SU-DHL-6 (cell line): ENCODE measurements around the gene GHDC.

Experiments
- H2AFZ ChIP-seq: fragments of 200-600 bp; sonication (generic); 2 replicates; pipeline ENCODE4 v1.6.1; 2014; ENCODE audit warnings: low read depth, mild to moderate bottlenecking, moderate library complexity, mixed read lengths, antibody characterized with exemption, low read length; ENCODE audit not compliant: severe bottlenecking
- H3F3A ChIP-seq: fragments of 200-600 bp; shearing (Covaris generic); 2 replicates; pipeline ENCODE4 v1.6.0; 2016; ENCODE audit warnings: antibody characterized with exemption, mild to moderate bottlenecking; ENCODE audit not compliant: insufficient read depth
- H3K27ac ChIP-seq: fragments of 200-600 bp; sonication (generic); 2 replicates; pipeline ENCODE4 v1.5.1; 2016; ENCODE audit warnings: low read depth, mild to moderate bottlenecking, low read length, moderate library complexity, mixed read lengths
- H3K27me3 ChIP-seq: fragments of 200-600 bp; sonication (generic), shearing (Covaris generic); 2 replicates; pipeline ENCODE4 v1.6.0; 2014; ENCODE audit warnings: mild to moderate bottlenecking, low read length
- H3K36me3 ChIP-seq: fragments of 200-600 bp; sonication (generic); 2 replicates; pipeline ENCODE4 v1.6.1; 2014; ENCODE audit warnings: mild to moderate bottlenecking, low read length, mixed read lengths
- H3K4me2 ChIP-seq: fragments of 300-600, 200-600 bp; shearing (Covaris generic), sonication (generic); 2 replicates; pipeline ENCODE4 v1.6.0; 2014; ENCODE audit warnings: low read length, low read depth, mild to moderate bottlenecking; ENCODE audit not compliant: poor library complexity, severe bottlenecking
- H3K4me3 ChIP-seq: fragments of 200-600 bp; sonication (generic); 2 replicates; pipeline ENCODE4 v1.5.1; 2014; ENCODE audit warnings: antibody characterized with exemption, low read length, mild to moderate bottlenecking, mixed read lengths; ENCODE audit not compliant: insufficient read depth, poor library complexity, severe bottlenecking
- H3K79me2 ChIP-seq: fragments of 200-600 bp; sonication (generic); 2 replicates; pipeline ENCODE4 v1.6.1; 2014; ENCODE audit warnings: mild to moderate bottlenecking, low read length, moderate library complexity; ENCODE audit not compliant: insufficient read depth
- H3K9ac ChIP-seq: fragments of 200-600 bp; sonication (generic); 2 replicates; pipeline ENCODE4 v1.7.0; 2014; ENCODE audit warnings: mild to moderate bottlenecking, low read length
- H3K9me2 ChIP-seq: fragments of 200-600 bp; sonication (generic); replicated peaks from 2 replicates; pipeline ENCODE4 v1.6.1; 2014; ENCODE audit warnings: low read length; ENCODE audit not compliant: insufficient read depth
- H3K9me3 ChIP-seq: fragments of 200-600 bp; sonication (generic); 2 replicates; pipeline ENCODE4 v1.6.1; 2014; ENCODE audit warnings: low read length, mixed read lengths; ENCODE audit not compliant: insufficient read depth
- H4K20me1 ChIP-seq: fragments of 200-600 bp; sonication (generic); 2 replicates; pipeline ENCODE4 v1.6.1; 2014; ENCODE audit warnings: low read depth, mild to moderate bottlenecking, antibody characterized with exemption, low read length, moderate library complexity, mixed read lengths
- CTCF ChIP-seq: fragments of 200-600 bp; sonication (generic); IDR thresholded peaks from one replicate; pipeline ENCODE4 v1.5.1; 2017; ENCODE audit warnings: antibody characterized with exemption, mild to moderate bottlenecking, low read length, moderate library complexity; ENCODE audit not compliant: insufficient read depth, poor library complexity, severe bottlenecking
- EZH2phosphoT487 ChIP-seq: fragments of 200-600 bp; sonication (generic), shearing (Covaris generic); conservative IDR thresholded peaks from 2 replicates; pipeline ENCODE4 v1.6.1; 2018; ENCODE audit warnings: mild to moderate bottlenecking, antibody characterized with exemption, low read length, moderate library complexity, mixed read lengths

Gene GHDC

GRCh38 chr17:42166196-42166763 is 28.0 kb downstream of the GHDC start:
- Histone ChIP-seq H3K9me3 (no peaks in the 10 kb centered on the region), H4K20me1 (no peaks in the 10 kb centered on the region), H3K9me2 (no peaks in the 10 kb centered on the region), H3F3A (no peaks in the 10 kb centered on the region), H3K27me3 (no peaks in the 10 kb centered on the region), H3K36me3 (no peaks in the 10 kb centered on the region), H3K27ac (no peak overlapping the region), H3K9ac (no peak overlapping the region), H2AFZ (no peak overlapping the region), H3K4me3 (no peak overlapping the region), H3K79me2 (no peaks in the 10 kb centered on the region), H3K4me2 (no peak overlapping the region)
- TF ChIP-seq CTCF (no peak), EZH2phosphoT487 (no peak)

- Histone ChIP-seq H2AFZ (no peak overlapping the region), H3K4me3 (no peak overlapping the region), H3K27me3 (no peaks in the 10 kb centered on the region), H3F3A (no peaks in the 10 kb centered on the region), H3K27ac (no peak overlapping the region), H3K4me2 (no peak overlapping the region), H3K9ac (no peak overlapping the region), H4K20me1 (no peaks in the 10 kb centered on the region), H3K79me2 (no peaks in the 10 kb centered on the region), H3K9me3 (no peaks in the 10 kb centered on the region), H3K36me3 (no peaks in the 10 kb centered on the region), H3K9me2 (no peaks in the 10 kb centered on the region)
- TF ChIP-seq CTCF, result no peak
- TF ChIP-seq EZH2phosphoT487, result no peak
These were observed 28.5 kb downstream of the GHDC start for GRCh38 chr17:42165751-42166150.

GRCh38 chr17:42163696-42164407 is 30.4 kb downstream of the GHDC start:
- Histone ChIP-seq H3K36me3 (no peaks in the 10 kb centered on the region), H2AFZ (no peak overlapping the region), H3K27ac (no peak overlapping the region), H3K9me2 (no peaks in the 10 kb centered on the region), H3K9me3 (no peaks in the 10 kb centered on the region), H3K9ac (no peak overlapping the region), H3K79me2 (no peaks in the 10 kb centered on the region), H3K27me3 (no peaks in the 10 kb centered on the region), H4K20me1 (no peaks in the 10 kb centered on the region), H3K4me3 (no peak overlapping the region), H3K4me2 (no peak overlapping the region), H3F3A (no peaks in the 10 kb centered on the region)
- no peak for TF ChIP-seq CTCF
- no peak for TF ChIP-seq EZH2phosphoT487
